ENCODE data around the gene P2RY6.

P2RY6 gene

DNA sequence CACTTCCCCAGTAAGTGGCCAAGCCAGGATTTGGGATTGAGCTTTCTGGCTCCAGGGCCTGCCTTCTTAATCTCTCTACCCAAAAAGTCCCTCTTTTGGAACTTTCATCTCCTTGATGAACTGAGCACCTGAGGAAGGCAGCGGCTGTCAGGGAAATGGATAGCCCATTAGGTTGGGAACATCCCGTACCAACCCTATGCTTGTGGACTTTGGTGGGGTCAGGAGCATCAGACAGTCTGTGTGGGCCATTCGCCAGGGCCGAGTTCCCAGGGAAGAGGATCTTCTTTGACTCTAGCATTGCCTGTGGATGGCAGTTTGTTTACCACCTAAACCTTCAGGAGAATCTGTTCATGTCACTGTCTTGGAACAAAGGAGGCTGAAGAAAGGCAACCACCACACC is 66.1 kb downstream of the P2RY6 start:
- no peak for TF ChIP-seq USF1 (IDR thresholded peaks at IDR 0.05)
- no peak for TF ChIP-seq EP300 (IDR thresholded peaks at IDR 0.05; ENCODE audit: borderline replicate concordance)
- no peak for TF ChIP-seq FOXM1 (IDR thresholded peaks at IDR 0.05; ENCODE audit: borderline replicate concordance, low read depth)
- TF ChIP-seq EGR1 (IDR thresholded peaks at IDR 0.05), result no peak
- no peak for TF ChIP-seq REST (IDR thresholded peaks at IDR 0.05; ENCODE audit: low read depth)
- TF ChIP-seq YY1 (IDR thresholded peaks at IDR 0.05; ENCODE audit: low read depth), result no peak
- no peak for TF ChIP-seq TAF1 (IDR thresholded peaks at IDR 0.05; ENCODE audit: low read depth)
- TF ChIP-seq ZBTB7A (IDR thresholded peaks at IDR 0.05; ENCODE audit: low read depth), result no peak
- TF ChIP-seq RAD21 (IDR thresholded peaks at IDR 0.05; ENCODE audit: low read depth), result no peak
- TF ChIP-seq MAX (IDR thresholded peaks at IDR 0.05), result no peak
- no peak for TF ChIP-seq TEAD4 (IDR thresholded peaks at IDR 0.05)
- TF ChIP-seq TCF12 (IDR thresholded peaks at IDR 0.05; ENCODE audit: low read depth), result no peak
- TF ChIP-seq CREB1 (IDR thresholded peaks at IDR 0.05; ENCODE audit: low read depth), result no peak
- TF ChIP-seq CEBPB (IDR thresholded peaks at IDR 0.05), result no peak
- TF ChIP-seq NFIC (IDR thresholded peaks at IDR 0.05), result no peak

DNA sequence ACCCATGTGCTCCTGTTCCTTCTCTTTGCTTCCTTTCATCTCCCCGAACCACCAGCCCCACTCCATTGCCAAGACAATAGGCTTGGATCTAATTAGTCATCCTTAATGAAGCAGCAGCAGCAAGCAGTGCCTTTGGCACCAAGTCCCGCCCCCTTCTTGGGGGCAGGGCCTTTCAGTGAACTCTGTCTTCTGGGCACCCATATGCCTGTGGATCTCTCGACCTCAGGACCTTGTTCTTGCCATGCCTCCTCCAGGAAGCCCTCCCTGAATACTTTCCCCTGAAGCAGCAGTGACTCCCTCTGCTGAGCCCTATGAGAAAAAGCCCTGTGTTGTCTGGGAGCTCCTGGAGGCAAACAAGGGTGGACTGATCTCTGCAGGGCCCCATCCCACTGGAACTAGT is 68.0 kb downstream of the P2RY6 start:
- TF ChIP-seq NFIC (IDR thresholded peaks at IDR 0.05) (no peak), CREB1 (IDR thresholded peaks at IDR 0.05; ENCODE audit: low read depth) (no peak), REST (IDR thresholded peaks at IDR 0.05; ENCODE audit: low read depth) (no peak), CEBPB (IDR thresholded peaks at IDR 0.05) (no peak), TCF12 (IDR thresholded peaks at IDR 0.05; ENCODE audit: low read depth) (no peak), TEAD4 (IDR thresholded peaks at IDR 0.05) (no peak), TAF1 (IDR thresholded peaks at IDR 0.05; ENCODE audit: low read depth) (no peak), YY1 (IDR thresholded peaks at IDR 0.05; ENCODE audit: low read depth) (no peak), EP300 (IDR thresholded peaks at IDR 0.05; ENCODE audit: borderline replicate concordance) (no peak)

DNA sequence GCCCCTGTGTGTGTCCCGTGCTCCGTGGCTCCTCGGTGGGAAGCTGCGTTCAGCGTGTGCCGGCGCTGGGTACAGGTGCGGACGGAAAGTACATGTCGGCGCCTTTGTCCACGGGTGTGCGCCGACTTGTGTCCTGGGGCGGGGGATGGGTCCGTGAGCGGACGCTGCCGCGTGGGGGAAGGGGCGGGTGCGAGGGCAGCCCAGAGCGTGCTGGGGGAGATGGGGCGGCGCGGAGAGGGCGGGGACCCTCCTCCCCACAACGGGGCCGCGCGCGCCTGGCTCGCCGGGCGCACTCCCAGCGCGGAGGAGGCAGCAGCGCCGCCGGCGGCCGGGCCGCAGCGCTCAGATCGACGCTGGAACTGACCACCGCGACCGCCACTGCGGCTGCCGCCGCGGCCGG is 70.5 kb downstream of the P2RY6 start:
- TF ChIP-seq NFIC (IDR thresholded peaks at IDR 0.05), result no peak
- no peak for TF ChIP-seq ZBTB7A (IDR thresholded peaks at IDR 0.05; ENCODE audit: low read depth)

GRCh38 chr11:73343076-73343873 is 71.1 kb downstream of the P2RY6 start:
- TF ChIP-seq EGR1 (IDR thresholded peaks at IDR 0.05) (no peak), MAX (IDR thresholded peaks at IDR 0.05) (no peak), TCF12 (IDR thresholded peaks at IDR 0.05; ENCODE audit: low read depth) (no peak), USF1 (IDR thresholded peaks at IDR 0.05) (no peak), CEBPB (IDR thresholded peaks at IDR 0.05) (no peak), CREB1 (IDR thresholded peaks at IDR 0.05; ENCODE audit: low read depth) (no peak), TAF1 (IDR thresholded peaks at IDR 0.05; ENCODE audit: low read depth) (no peak), YY1 (IDR thresholded peaks at IDR 0.05; ENCODE audit: low read depth) (no peak), ZBTB7A (IDR thresholded peaks at IDR 0.05; ENCODE audit: low read depth) (no peak), FOXM1 (IDR thresholded peaks at IDR 0.05; ENCODE audit: borderline replicate concordance, low read depth) (no peak), RAD21 (IDR thresholded peaks at IDR 0.05; ENCODE audit: low read depth) (no peak), EP300 (IDR thresholded peaks at IDR 0.05; ENCODE audit: borderline replicate concordance) (no peak), REST (IDR thresholded peaks at IDR 0.05; ENCODE audit: low read depth) (no peak), TEAD4 (IDR thresholded peaks at IDR 0.05) (no peak)

Measured in Ishikawa (cell line).